SU-DHL-6 (cell line): ENCODE measurements around the gene MYOM1.

Experiments
- H2AFZ ChIP-seq: fragments of 200-600 bp; sonication (generic); 2 replicates; pipeline ENCODE4 v1.6.1; 2014; ENCODE audit warnings: low read depth, mild to moderate bottlenecking, moderate library complexity, mixed read lengths, antibody characterized with exemption, low read length; ENCODE audit not compliant: severe bottlenecking
- H3F3A ChIP-seq: fragments of 200-600 bp; shearing (Covaris generic); 2 replicates; pipeline ENCODE4 v1.6.0; 2016; ENCODE audit warnings: antibody characterized with exemption, mild to moderate bottlenecking; ENCODE audit not compliant: insufficient read depth
- H3K27ac ChIP-seq: fragments of 200-600 bp; sonication (generic); 2 replicates; pipeline ENCODE4 v1.5.1; 2016; ENCODE audit warnings: low read depth, mild to moderate bottlenecking, low read length, moderate library complexity, mixed read lengths
- H3K27me3 ChIP-seq: fragments of 200-600 bp; sonication (generic), shearing (Covaris generic); 2 replicates; pipeline ENCODE4 v1.6.0; 2014; ENCODE audit warnings: mild to moderate bottlenecking, low read length
- H3K36me3 ChIP-seq: fragments of 200-600 bp; sonication (generic); 2 replicates; pipeline ENCODE4 v1.6.1; 2014; ENCODE audit warnings: mild to moderate bottlenecking, low read length, mixed read lengths
- H3K4me2 ChIP-seq: fragments of 300-600, 200-600 bp; shearing (Covaris generic), sonication (generic); 2 replicates; pipeline ENCODE4 v1.6.0; 2014; ENCODE audit warnings: low read length, low read depth, mild to moderate bottlenecking; ENCODE audit not compliant: poor library complexity, severe bottlenecking
- H3K4me3 ChIP-seq: fragments of 200-600 bp; sonication (generic); 2 replicates; pipeline ENCODE4 v1.5.1; 2014; ENCODE audit warnings: antibody characterized with exemption, low read length, mild to moderate bottlenecking, mixed read lengths; ENCODE audit not compliant: insufficient read depth, poor library complexity, severe bottlenecking
- H3K79me2 ChIP-seq: fragments of 200-600 bp; sonication (generic); 2 replicates; pipeline ENCODE4 v1.6.1; 2014; ENCODE audit warnings: mild to moderate bottlenecking, low read length, moderate library complexity; ENCODE audit not compliant: insufficient read depth
- H3K9ac ChIP-seq: fragments of 200-600 bp; sonication (generic); 2 replicates; pipeline ENCODE4 v1.7.0; 2014; ENCODE audit warnings: mild to moderate bottlenecking, low read length
- H3K9me2 ChIP-seq: fragments of 200-600 bp; sonication (generic); replicated peaks from 2 replicates; pipeline ENCODE4 v1.6.1; 2014; ENCODE audit warnings: low read length; ENCODE audit not compliant: insufficient read depth
- H3K9me3 ChIP-seq: fragments of 200-600 bp; sonication (generic); 2 replicates; pipeline ENCODE4 v1.6.1; 2014; ENCODE audit warnings: low read length, mixed read lengths; ENCODE audit not compliant: insufficient read depth
- H4K20me1 ChIP-seq: fragments of 200-600 bp; sonication (generic); 2 replicates; pipeline ENCODE4 v1.6.1; 2014; ENCODE audit warnings: low read depth, mild to moderate bottlenecking, antibody characterized with exemption, low read length, moderate library complexity, mixed read lengths
- CTCF ChIP-seq: fragments of 200-600 bp; sonication (generic); IDR thresholded peaks from one replicate; pipeline ENCODE4 v1.5.1; 2017; ENCODE audit warnings: antibody characterized with exemption, mild to moderate bottlenecking, low read length, moderate library complexity; ENCODE audit not compliant: insufficient read depth, poor library complexity, severe bottlenecking
- EZH2phosphoT487 ChIP-seq: fragments of 200-600 bp; sonication (generic), shearing (Covaris generic); conservative IDR thresholded peaks from 2 replicates; pipeline ENCODE4 v1.6.1; 2018; ENCODE audit warnings: mild to moderate bottlenecking, antibody characterized with exemption, low read length, moderate library complexity, mixed read lengths

MYOM1 gene

GRCh38 chr18:3119401-3120341, 100.1 kb downstream of the MYOM1 start:
- Histone ChIP-seq H4K20me1 (no peaks in the 10 kb centered on the region), H3K9ac (no peak overlapping the region), H3K9me3 (no peaks in the 10 kb centered on the region), H3K9me2 (no peaks in the 10 kb centered on the region), H3F3A (no peaks in the 10 kb centered on the region), H3K4me2 (no peak overlapping the region), H3K27ac (no peak overlapping the region), H2AFZ (no peak overlapping the region), H3K4me3 (no peak overlapping the region), H3K79me2 (no peaks in the 10 kb centered on the region), H3K36me3 (no peaks in the 10 kb centered on the region), H3K27me3 (no peaks in the 10 kb centered on the region)
- TF ChIP-seq EZH2phosphoT487 (no peak), CTCF (no peak)

- Histone ChIP-seq H3K9me3 (no peaks in the 10 kb centered on the region), H2AFZ (no peak overlapping the region), H3K27me3 (no peaks in the 10 kb centered on the region), H3K79me2 (no peaks in the 10 kb centered on the region), H3K4me3 (no peak overlapping the region), H3K4me2 (no peak overlapping the region), H3K36me3 (no peaks in the 10 kb centered on the region), H3K9me2 (no peaks in the 10 kb centered on the region), H3F3A (no peaks in the 10 kb centered on the region), H3K27ac (no peak overlapping the region), H4K20me1 (no peaks in the 10 kb centered on the region), H3K9ac (no peak overlapping the region)
- TF ChIP-seq EZH2phosphoT487 (no peak), CTCF (no peak)
Measured at GRCh38 chr18:3118195-3119010, 101.4 kb downstream of the MYOM1 start.

GRCh38 chr18:3117493-3118192, 102.1 kb downstream of the MYOM1 start:
- H3K27ac ChIP-seq = no peak overlapping the region
- H2AFZ ChIP-seq = no peak overlapping the region
- H3K9me2 ChIP-seq = no peaks in the 10 kb centered on the region
- H4K20me1 ChIP-seq = no peaks in the 10 kb centered on the region
- H3K36me3 ChIP-seq = no peaks in the 10 kb centered on the region
- no peaks in the 10 kb centered on the region for H3K79me2 ChIP-seq
- TF ChIP-seq EZH2phosphoT487 (no peak), CTCF (no peak)
- H3K4me3 ChIP-seq = no peak overlapping the region
- no peaks in the 10 kb centered on the region for H3F3A ChIP-seq
- H3K4me2 ChIP-seq = no peak overlapping the region
- H3K9ac ChIP-seq = no peak overlapping the region
- no peaks in the 10 kb centered on the region for H3K27me3 ChIP-seq
- H3K9me3 ChIP-seq = no peaks in the 10 kb centered on the region
